HTR-8/SVneo (cell line): ENCODE data around the gene PLIN4.
"Not testable (repeated sequence)": the region's sequence is repeated elsewhere in the genome, so short reads cannot be mapped to it uniquely, and the experiment has no call there.

Source experiments
- DNase-seq: peaks from one replicate; pipeline ENCODE4 v3.0.0; 2011; ENCODE audit warnings: low spot score, mixed read lengths; ENCODE audit not compliant: insufficient read length
- FAIRE-seq: peaks from 2 replicates; lab custom pipeline; 2011; peaks lifted over from hg19 to GRCh38; lab: Jason Lieb, UNC

The PLIN4 gene

GRCh38 chr19:4529924-4530522, 11.7 kb upstream of the PLIN4 start:
- DNase-seq (no peak), FAIRE-seq (no peak)

GRCh38 chr19:4528843-4529242, 10.6 kb upstream of the PLIN4 start:
- DNase-seq (no peak), FAIRE-seq (no peak)

GRCh38 chr19:4527377-4527776, 9.1 kb upstream of the PLIN4 start:
- not testable (repeated sequence) for DNase-seq

GRCh38 chr19:4525563-4526002, 7.3 kb upstream of the PLIN4 start:
- DNase-seq, result no peak
- no peak for FAIRE-seq

More at GRCh38 chr19:4527377-4527776, 9.1 kb upstream of the PLIN4 start:
- not testable (repeated sequence) for FAIRE-seq

- DNase-seq (no peak), FAIRE-seq (no peak)
Observed at GRCh38 chr19:4524808-4525562, 6.7 kb upstream of the PLIN4 start.

GRCh38 chr19:4523306-4524110, 5.2 kb upstream of the PLIN4 start:
- DNase-seq, result peak; percentile 66
- FAIRE-seq, result no peak

- FAIRE-seq (no peak), DNase-seq (no peak)
Observed at GRCh38 chr19:4522291-4523002, 4.2 kb upstream of the PLIN4 start.

GRCh38 chr19:4521888-4522242, 3.6 kb upstream of the PLIN4 start:
- FAIRE-seq (no peak), DNase-seq (no peak)

GRCh38 chr19:4521170-4521887, 3.0 kb upstream of the PLIN4 start:
- FAIRE-seq (no peak), DNase-seq (no peak)

GRCh38 chr19:4519521-4520277, 1.4 kb upstream of the PLIN4 start:
- FAIRE-seq, result no peak
- no peak for DNase-seq

GRCh38 chr19:4519172-4519496, 848 bp upstream of the PLIN4 start:
- FAIRE-seq (no peak), DNase-seq (no peak)

GRCh38 chr19:4517451-4518057, 732 bp downstream of the PLIN4 start:
- DNase-seq (no peak), FAIRE-seq (no peak)

- no peak for FAIRE-seq
- no peak for DNase-seq
Observed at GRCh38 chr19:4516939-4517300, 1.4 kb downstream of the PLIN4 start.

GRCh38 chr19:4516199-4516938, 1.9 kb downstream of the PLIN4 start:
- DNase-seq, result no peak
- no peak for FAIRE-seq

GRCh38 chr19:4515732-4516131, 2.6 kb downstream of the PLIN4 start:
- DNase-seq, result no peak
- FAIRE-seq, result no peak

GRCh38 chr19:4513248-4513647, 5.0 kb downstream of the PLIN4 start:
- DNase-seq (no peak), FAIRE-seq (no peak)

GRCh38 chr19:4512070-4512469, 6.2 kb downstream of the PLIN4 start:
- FAIRE-seq (no peak), DNase-seq (no peak)

- DNase-seq, result no peak
- peak; percentile 16 for FAIRE-seq
Observed at GRCh38 chr19:4511300-4512054, 6.8 kb downstream of the PLIN4 start.
